Stimulated activated CD4-positive, alpha-beta T cell treated with anti-CD3 and anti-CD28 coated beads, Interleukin-1b, Interleukin-23, amount 100 ng/mL, for 1 hour (primary cell): ENCODE results near the gene ASAP2.

Experiments used
- DNase-seq, 2 donors: peaks; one replicate each; pipeline ENCODE4 v3.0.0-alpha.2; 2020; ENCODE audit warnings: low read depth in 2 of 2

Gene ASAP2

DNA sequence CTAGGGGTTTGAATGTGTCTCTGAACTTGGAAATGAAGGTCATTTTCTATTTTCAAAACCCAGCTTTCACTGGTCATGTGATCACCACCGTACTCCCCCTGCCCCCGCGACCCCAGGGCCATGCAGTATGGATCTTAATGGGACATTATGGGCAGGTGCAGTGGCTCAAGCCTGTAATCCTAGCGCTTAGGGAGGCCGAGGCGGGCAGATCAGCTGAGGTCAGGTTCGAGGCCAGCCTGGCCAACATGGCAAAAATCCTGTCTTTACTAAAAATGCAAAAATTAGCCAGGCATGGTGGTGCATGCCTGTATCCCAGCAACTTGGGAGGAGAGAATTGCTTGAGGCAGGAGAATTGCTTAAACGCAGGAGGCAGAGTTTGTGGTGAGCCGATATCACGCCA lies 139.4 kb downstream of the ASAP2 start:
- no peak for DNase-seq

DNA sequence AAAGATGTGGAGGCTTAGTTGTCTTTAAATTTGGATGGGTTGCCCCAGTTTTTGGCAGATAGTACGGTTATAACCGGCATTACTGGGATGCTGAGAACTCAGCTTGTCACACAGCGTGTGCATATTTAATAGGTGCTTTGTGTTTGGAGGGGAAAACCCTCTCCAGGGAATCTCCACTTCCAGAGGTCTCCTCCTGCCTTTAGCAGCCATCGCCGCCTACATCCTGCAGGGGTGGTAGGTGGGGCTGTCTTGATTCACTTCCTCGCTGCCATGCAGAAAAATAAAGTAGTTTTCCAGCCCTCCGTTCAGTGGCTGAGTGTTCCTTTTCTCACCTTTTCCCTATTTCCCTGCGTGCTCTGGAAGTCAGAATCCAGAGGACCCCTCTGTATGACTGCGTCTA lies 140.3 kb downstream of the ASAP2 start:
- DNase-seq = no peak

DNA sequence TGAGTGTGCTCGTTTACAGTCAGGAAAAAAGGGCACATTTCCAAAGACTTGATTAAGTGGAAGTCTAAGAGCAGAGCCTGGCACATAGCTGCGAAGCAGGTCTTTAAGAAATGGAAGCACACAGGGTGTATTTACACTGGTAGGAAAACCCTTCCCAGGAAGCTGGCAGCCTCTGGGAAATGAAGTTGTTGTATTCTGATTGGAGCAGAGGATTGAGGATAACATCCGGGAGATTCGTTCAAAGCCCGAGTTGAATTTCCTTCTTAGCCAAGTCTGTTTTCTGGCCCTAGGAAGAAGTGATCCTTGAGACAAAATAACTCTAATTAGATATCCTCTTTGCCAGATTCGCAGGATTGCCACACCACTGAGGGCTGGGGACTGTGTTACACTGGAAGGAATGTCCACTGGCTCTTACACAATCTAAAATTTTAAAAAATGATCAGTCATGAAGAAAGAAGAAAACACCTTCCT lies 140.8 kb downstream of the ASAP2 start:
- DNase-seq = no peak

DNA sequence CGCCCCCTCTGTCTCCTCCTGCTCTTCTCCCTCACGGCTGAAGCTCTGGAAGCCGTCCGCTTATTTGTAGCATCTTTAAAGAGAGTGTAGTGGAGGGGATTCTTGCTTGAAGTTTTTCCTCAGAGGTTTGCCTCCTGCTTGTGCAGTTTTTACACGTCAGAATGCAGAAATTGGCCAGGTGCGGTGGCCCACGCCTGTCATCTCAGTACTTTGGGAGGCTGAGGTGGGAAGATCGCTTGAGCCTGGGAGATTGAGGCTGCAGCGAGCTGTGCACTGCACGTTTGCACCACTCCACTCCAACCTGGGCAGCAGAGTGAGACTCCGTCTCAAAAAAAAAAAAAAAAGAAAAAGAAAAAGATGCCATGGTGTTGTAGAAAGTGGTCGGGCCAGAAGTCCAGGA lies 147.7 kb downstream of the ASAP2 start:
- no peak for DNase-seq

DNA sequence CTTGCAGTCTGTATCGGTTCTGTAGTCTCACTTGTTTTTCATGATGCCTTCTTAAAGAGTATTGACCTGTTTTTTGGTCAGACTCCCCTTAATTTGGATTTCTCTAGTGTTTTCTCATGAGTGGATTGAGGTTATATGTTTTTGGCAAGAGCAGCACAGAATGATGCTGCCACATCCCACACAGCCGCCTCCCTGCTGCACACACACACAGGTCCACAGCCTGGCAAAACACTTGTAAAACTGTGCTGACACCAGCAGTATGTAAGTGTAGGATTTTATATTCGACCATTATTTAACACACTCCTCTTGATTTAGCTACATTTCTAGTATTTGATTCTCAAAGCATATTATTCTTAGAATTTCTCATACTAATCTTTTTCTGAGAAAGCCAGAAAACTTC lies 148.7 kb downstream of the ASAP2 start:
- DNase-seq = no peak

DNA sequence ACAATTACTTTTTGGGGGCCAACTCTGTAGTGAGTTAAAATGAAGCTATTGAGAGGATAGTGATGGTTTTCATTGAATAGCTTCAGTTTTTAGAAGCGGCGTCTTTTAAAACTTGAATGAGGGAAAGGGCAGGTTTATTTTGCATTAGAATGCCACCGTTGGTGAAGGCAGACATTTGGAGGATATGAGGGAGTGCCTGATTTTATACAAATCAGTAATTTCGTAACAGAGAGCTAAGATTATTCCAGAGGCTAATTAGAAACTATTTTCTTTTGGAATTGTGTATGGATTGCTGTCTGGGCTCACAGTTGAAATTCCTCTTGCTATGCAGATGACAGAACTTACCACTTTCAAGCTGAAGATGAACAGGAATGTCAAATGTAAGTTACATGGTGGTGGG lies 149.1 kb downstream of the ASAP2 start:
- no peak for DNase-seq

DNA sequence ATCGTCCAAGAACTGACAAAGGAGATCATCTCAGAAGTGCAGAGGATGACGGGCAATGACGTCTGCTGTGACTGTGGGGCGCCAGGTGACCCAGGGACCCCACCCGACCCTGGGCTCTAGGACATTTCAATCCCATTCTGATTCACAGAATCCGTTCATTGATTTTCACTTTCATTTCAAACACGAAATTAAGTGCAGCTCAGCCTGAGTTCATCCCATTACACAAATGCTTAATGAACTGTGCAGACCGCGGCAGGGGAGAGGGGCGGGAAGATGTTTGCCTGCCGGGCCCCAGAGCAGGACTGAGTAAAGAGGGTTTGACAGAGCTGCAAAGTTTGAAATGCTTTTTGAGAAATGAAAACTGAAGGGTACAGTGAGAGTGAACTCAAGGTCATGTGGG lies 149.6 kb downstream of the ASAP2 start:
- no peak for DNase-seq

DNA sequence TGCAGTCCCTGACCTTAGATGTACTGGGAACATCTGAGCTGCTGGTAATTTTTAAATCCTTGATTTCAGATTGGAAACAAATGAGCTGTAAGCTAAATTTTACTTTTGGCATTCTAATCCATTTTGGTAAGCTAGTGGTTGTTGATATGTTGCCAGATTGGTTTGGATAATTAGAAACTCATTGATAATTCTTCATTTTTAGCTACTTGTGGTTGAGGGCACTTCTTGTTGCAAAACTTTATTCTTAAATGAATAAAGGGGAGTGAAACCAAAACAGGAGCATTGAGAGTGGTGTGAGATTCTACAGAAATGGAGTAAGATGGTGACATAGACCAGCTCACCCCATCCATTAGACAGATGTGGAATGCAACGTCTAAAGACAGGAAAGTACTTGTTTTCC lies 152.2 kb downstream of the ASAP2 start:
- no peak for DNase-seq

DNA sequence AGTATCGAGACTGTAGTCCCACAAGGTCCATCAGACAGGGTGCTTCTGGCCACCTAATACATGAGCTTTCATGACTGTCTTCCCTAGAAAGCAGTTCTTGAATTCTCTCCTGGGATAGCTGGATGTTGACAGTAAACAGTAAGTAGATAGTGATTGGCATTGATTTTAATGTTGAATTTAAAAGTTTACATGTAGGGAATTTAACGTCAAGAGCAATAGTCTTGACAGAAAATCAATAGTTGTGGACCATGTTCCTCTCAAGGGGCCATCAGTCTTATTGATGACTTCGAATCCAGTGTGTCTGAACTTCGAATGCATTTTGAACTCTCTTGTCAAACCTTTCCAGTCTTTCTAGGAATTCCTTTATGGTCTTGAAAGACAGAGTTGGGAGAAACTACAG lies 152.9 kb downstream of the ASAP2 start:
- DNase-seq = no peak

DNA sequence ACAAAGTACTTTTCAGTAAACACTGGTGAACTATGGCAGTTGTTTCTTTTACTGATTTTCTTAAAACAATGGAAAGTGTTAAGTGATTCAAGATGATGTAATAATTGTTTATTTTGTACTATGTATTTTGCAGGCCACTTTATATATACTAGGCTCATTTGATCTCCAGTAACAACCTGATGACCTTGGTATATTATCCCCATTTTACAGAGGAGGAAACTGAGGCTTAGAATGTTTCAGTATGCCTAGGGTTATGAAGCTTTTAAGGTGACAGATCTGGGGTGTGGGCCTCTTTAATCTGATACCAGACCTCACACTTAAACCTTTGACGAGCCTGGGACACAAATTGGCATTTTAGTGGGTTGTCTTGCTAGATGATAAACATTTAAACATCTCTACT lies 153.5 kb downstream of the ASAP2 start:
- no peak for DNase-seq

DNA sequence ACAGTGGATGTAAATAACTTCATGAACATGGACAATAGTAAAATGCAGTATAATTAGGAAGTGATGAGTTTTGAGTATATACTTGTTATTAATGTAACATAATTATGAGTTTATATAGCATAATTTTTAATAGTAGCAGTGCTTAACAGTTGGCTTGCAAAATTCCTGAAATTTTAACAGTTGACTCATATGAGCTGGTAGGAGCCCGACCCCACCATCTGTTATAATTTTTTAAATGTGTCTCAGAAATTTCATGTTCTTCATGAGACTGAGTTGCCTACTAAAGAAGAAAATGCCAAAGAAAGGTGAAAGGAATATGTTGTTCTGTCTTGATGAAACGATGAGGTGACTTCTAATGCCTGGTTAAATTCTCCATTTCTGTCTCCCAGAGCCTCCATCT lies 154.1 kb downstream of the ASAP2 start:
- no peak for DNase-seq

DNA sequence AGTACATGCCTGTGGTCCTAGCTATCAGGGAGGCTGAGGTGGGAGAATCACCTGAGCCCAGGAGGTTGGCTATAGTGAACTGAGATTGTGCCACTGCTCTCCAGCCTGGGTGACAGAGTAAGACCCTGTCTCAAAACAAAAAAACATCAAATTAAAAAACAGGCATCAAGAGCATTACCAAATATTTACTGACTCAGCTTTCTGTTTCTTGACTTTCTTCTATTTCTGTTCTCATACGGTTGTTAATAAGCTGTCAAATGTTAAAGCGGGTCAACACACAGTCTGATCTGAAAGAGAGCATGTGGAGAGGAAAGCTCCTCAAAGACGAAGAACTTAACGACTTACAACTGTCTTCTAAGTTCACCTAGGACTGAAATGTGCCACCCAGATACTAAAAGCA lies 157.8 kb downstream of the ASAP2 start:
- no peak for DNase-seq

DNA sequence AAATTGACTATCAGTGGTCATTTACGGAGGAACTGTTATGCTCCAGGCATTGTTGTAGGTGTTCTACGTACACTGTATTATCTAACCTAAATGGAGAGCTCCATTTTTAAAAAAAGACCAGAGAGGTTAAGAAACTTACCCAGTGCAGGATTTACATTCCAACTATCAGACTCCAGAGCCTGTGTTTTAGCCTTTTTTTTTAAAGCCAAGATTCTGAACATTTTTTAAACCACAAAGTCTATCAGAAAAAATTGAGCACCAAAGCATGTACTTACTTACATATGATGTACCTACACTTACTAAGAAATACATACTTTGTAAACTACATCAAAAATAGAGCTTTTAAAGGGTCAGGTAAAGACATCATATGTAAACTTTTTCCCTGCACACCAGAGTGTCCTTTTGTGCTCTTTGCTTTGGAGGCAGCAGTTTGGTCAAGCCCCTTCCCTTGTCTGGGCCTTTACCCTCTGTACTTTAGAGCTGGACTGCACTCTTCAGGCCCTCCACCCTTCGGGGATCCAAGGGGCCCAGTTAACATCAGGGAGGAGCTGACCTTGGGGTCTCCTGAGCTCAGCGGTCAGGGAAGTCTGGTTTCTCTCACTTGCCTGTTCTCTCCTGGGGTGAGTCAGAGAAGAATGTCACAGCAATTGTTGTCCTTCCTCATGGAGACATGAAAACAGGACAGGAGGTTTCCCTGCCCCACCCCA lies 158.3 kb downstream of the ASAP2 start:
- no peak for DNase-seq

DNA sequence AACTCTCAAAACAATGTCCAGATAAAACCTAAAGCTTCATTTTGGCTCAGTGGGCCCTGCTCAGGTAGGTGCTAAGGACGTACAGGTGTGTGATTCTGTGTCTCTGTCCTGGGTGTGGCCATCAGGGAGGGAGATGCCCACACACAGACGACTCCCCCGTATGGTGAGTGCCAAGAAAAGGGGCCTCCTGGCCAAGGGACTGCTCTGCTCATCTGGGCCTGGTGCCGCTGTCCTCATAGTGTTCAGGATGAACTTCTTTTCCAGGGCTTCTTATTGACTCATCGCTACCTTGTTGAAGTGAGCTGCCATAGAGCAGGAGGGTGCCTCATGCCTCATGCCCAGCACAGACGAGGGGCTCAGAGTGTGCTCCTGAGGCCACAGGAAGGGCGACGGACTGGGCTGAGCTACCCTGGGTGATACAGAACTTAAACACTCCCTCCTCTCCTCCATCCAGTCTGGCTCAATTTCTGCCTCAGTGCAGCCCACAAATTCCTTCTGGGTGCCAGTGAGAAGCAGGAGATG lies 158.9 kb downstream of the ASAP2 start:
- no peak for DNase-seq

DNA sequence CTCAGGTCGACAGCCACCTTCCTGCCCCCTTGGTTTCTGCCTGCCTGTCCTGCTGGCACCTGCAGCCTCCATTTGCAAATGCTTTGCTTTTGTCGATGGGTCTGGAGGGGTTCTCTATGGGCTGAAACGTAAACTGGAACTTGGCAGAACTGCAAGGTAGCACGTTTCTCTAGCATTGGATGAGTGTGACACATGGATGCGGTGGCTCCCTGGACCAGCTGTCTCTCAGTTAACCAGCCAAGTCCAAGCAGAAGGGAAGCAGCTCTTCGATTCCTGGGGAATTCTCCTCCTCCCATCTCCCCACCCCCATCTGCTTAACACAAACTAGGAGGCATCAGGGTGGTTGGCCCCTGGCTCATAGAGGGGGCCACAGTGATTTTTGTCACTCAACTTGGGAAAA lies 159.4 kb downstream of the ASAP2 start:
- no peak for DNase-seq

DNA sequence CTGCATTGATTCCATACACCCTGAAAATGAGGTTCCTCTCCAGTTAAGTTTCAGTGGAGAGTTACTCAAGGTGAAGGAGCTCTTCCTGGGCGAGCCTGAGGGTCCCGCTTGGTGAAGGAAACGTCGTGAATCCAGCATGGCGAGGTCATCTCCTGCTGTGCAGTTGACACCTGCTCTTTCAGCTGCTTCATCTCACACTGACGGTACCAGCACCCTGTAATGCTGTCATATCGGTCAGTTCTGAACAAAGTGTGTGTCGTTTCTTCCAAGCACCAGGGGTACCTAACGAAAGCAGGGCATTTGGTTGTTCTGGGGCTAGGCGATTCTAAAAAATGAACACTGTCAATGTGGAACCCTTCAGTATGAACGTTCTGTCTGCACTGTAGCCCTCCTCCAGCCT lies 164.1 kb downstream of the ASAP2 start:
- no peak for DNase-seq

DNA sequence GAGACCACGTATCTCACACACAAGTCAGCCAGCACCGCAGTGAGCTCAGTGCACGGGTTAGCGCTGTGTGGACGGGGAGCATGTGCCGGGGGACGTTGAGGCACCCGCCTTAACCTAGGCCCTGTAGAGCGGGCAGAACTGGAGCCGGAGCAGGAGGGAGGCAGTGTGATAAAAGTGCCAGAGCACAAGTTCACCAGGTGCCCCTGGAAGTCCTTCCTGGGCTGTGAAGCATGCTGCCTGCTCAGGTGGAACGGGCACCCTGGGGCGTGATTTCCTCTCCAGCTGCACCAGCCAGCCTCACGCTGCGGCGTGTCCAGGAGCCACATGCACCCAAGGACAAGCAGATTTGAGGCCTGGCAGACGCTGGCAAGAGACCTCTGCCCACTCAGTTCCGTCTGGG lies 166.4 kb downstream of the ASAP2 start:
- DNase-seq = no peak

DNA sequence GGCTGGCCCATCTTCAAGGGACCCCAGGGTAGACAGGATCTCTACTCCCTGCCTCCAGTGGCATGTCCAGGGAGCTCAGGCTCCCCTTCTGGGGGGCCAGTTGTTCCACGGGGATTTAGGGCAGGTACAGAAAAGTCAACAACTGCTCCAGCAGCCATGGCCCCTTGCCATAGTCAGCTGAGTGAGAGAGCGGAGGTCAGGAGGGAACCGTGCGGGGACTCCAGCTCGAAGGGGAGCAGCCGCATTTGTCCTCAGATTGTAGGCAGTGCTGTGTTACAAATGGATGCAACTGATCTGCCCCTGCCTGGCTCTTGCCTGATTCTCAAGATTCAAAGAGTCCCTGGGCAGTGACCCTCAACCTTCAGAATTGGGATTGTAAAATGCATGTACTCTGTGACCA lies 166.9 kb downstream of the ASAP2 start:
- DNase-seq = no peak

DNA sequence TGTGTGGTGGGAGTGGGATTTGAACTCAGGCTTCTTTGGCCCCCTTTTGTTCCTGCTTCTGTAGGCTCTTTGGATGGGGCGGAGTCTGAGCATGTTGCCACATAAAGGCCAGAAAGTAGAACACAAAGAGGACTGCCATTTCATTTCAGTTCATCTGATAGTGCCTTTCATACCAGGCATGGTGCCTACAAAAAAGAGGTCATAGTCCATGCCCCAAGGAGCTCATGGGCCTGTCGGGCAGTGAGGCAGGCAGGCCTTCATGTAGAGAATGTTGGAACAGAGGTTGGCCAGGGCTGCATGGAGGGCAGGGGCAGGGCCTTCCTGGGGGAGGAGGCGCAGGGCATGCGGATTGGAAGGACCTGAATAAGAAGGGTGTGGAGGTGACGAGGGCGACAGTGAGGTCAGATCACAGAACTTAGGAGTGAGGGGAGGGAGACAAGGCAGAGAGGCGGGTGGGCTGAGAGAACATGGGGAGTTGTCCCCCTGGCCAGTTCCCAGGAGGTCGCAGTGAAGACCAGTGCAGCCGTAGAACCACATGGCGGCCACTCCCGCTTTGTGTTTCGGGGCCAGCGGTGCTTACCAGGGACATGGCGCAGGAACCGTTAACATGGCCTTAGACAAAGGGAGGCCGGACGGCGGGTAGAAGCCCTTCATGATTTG lies 167.6 kb downstream of the ASAP2 start:
- no peak for DNase-seq

DNA sequence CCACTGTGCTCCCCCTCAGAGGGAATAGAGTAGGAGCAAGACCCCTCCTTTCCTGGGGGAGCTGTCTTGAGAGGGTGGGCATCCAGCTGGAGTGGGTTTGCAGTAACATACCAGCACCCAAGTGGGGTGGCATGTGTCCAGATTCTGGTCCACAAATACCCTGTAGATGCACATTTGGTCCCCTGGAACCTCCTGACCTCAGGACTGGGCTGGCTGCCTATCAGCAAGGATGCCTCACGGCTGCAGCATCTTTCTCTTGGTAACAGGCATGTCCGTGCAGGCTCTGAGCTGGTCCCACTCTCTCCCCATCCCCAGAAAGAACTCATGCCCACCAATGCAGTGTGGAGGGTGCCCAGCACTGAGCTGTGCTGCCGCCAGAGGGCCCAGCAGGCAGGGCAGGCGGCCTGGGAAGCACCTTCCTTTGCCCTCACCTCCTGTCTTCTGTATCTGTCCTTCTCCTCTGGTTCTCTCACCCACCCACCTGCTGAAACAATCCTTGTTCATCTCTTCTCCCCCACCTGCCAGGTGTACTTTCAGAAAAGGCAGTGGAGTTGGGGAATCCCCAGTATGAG lies 169.3 kb downstream of the ASAP2 start:
- DNase-seq = no peak

DNA sequence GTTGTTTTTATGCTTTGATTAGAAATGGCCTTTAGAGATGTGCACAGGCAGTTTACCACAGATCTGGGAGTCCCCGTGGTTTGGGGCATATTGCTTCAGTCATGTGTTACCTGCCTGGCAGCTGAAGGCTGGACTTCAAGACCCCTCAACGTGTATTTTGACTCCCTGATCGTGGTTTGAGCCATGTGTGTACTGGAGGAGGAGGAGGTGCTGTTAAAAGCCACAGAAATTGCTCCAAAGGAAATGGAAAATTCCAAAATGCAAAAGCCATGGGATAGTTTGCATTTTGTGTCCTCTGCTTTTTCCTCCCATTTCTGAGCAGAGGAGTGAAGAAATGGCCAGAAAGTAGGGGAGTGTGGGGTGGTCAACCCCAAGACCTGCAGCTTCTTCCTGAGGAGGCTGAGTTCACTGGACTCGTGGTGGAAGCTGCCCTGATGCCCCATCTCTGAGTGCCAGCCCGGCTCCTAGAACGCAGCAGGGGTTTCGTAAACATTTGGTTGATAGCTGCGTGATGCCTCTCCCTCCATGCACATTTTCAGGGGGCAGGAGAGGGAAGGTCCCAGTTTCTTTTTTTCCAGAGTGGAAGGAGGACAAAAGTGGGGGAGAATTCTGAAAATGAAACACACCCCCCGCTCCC lies 171.0 kb downstream of the ASAP2 start:
- DNase-seq = no peak
